ENCODE measurements around the gene FLNB. TPM values are rescaled to one million over a fixed set of nuclear protein-coding genes. Genes with fewer than 3 reads are reported as not detected.

FLNB gene
- total RNA-seq, 4 donors from 2014 or later: 116 to 533 (median 439) TPM

DNA sequence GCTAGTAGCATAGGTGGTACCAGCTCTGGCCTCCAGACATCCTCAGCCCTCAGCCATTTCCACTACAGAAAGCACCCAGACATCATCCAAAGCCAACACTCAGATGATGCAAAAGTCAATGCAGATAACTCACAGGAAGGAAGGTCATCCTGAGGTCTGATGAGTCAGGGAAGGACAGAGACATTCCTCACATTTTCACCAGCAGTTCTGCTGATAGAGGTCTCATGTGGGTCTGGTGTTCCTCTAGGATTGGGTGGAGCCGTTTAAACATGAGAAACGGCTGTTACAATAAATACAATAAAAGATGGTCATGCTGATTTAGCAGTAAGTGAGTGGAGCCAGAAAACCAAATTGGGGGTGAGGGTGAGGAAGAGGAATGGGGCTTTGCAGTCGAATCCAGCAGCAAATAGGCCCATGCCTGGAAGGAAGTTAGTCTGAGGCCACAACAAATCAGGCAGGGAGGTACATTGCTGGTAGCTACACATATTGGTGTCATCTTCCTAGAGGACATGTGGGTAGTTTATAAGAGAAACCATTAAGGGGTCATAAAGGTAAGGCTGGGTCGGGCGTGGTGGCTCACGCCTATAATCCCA is 33.3 kb upstream of the FLNB start:
- Histone ChIP-seq H3K27ac (peak overlapping the region in 3 of 4 donors; percentile 4 to 95 (median 94)), H3K27me3 (no peaks in the 10 kb centered on the region), H3K9me3 (no peaks in the 10 kb centered on the region), H3K4me3 (no peak overlapping the region), H3K36me3 (no peaks in the 10 kb centered on the region), H3K4me1 (peaks cover 0 to 62% (median 11%) of the 10 kb centered on the region in 4 donors)
- DNase-seq: no peak
- TF ChIP-seq POLR2A (IDR thresholded peaks at IDR 0.05): no peak
- TF ChIP-seq, protein P1, sequence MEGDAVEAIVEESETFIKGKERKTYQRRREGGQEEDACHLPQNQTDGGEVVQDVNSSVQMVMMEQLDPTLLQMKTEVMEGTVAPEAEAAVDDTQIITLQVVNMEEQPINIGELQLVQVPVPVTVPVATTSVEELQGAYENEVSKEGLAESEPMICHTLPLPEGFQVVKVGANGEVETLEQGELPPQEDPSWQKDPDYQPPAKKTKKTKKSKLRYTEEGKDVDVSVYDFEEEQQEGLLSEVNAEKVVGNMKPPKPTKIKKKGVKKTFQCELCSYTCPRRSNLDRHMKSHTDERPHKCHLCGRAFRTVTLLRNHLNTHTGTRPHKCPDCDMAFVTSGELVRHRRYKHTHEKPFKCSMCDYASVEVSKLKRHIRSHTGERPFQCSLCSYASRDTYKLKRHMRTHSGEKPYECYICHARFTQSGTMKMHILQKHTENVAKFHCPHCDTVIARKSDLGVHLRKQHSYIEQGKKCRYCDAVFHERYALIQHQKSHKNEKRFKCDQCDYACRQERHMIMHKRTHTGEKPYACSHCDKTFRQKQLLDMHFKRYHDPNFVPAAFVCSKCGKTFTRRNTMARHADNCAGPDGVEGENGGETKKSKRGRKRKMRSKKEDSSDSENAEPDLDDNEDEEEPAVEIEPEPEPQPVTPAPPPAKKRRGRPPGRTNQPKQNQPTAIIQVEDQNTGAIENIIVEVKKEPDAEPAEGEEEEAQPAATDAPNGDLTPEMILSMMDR (IDR thresholded peaks at IDR 0.05): no peak

DNA sequence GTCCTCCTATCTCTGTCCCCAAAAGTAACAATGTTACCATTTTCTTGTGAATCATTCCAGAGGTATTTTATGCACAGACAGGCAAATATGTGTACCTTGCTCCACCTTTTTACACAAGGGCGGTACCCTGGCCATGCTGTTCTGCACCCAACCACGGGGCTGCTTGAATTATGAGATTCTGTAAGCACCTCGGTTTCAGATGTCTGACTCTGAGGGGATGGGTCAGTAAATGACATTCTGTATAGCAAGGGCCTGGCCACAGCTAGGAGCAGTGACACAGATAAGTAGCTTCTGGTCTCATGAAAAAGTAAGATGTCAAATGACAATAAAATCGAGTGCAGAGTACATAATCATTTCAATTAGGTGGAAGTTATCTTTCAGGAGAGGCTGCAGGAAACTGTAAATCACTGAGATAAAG is 30.4 kb upstream of the FLNB start:
- TF ChIP-seq POLR2A (IDR thresholded peaks at IDR 0.05): peak in 1 of 2 donors; percentile 23
- TF ChIP-seq, protein P1 (IDR thresholded peaks at IDR 0.05): peak in 3 of 6 experiments; percentile 49 to 52 (median 49)
- DNase-seq: peak in 2 of 3 donors; percentile 69 to 75
- no peaks in the 10 kb centered on the region for H3K36me3 ChIP-seq
- H3K4me3 ChIP-seq: no peak overlapping the region
- peak overlapping the region in 3 of 4 donors; percentile 1 to 88 (median 60) for H3K27ac ChIP-seq
- no peaks in the 10 kb centered on the region for H3K27me3 ChIP-seq
- peaks cover 0 to 45% (median 8%) of the 10 kb centered on the region in 4 donors for H3K4me1 ChIP-seq
- H3K9me3 ChIP-seq: no peaks in the 10 kb centered on the region

DNA sequence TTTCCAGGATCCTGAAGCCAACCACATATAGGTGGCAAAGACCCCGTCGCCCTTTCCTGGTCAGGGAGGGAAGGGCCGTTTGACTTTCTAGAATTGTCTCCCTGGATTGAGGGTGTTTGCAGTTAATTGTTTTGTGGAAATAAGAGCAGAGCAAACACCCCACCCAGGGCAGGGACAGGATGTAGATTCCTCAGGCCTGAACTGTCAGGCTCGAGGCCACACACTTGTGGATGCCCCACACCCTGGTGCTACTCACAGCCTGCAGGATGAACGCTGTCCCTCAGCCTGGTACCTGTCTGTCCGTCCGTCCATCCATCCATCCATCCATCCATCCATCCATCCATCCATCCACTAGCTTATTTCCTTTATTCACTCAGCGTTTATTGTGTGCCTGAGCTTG is 29.9 kb upstream of the FLNB start:
- no peak overlapping the region for H3K4me3 ChIP-seq
- no peaks in the 10 kb centered on the region for H3K36me3 ChIP-seq
- peaks cover 0 to 46% (median 8%) of the 10 kb centered on the region in 4 donors for H3K4me1 ChIP-seq
- H3K27me3 ChIP-seq: no peaks in the 10 kb centered on the region
- TF ChIP-seq POLR2A (IDR thresholded peaks at IDR 0.05): no peak
- TF ChIP-seq, protein P1 (IDR thresholded peaks at IDR 0.05): no peak
- no peaks in the 10 kb centered on the region for H3K9me3 ChIP-seq
- peak in 1 of 3 donors; percentile 59 for DNase-seq
- peak overlapping the region in 3 of 4 donors; percentile 1 to 88 (median 60) for H3K27ac ChIP-seq

DNA sequence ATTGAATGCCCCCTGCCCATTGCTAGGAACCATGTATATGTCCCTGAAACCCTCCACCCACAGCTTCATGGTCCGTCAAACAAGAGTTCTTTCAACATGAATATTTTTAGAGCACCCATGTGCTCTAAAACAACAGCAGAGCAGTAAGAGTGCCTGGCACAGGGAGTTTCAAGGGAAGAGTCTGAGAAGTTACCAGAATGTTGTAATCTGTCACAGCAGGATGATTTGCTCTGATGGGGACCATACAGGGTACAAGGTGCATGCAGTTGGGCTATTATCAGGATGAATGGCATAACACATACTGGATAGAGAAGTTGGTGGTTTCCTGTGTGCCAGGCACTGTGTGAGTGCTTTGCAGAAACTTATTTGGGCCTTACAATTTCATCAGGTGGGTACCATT is 27.8 kb upstream of the FLNB start:
- Histone ChIP-seq H3K4me1 (peaks cover 0 to 41% (median 11%) of the 10 kb centered on the region in 4 donors), H3K27me3 (no peaks in the 10 kb centered on the region), H3K4me3 (no peak overlapping the region), H3K9me3 (no peaks in the 10 kb centered on the region), H3K36me3 (no peaks in the 10 kb centered on the region), H3K27ac (peak overlapping the region in 1 of 4 donors; percentile 16)
- TF ChIP-seq POLR2A (IDR thresholded peaks at IDR 0.05): no peak
- TF ChIP-seq, protein P1 (IDR thresholded peaks at IDR 0.05): no peak
- no peak for DNase-seq

DNA sequence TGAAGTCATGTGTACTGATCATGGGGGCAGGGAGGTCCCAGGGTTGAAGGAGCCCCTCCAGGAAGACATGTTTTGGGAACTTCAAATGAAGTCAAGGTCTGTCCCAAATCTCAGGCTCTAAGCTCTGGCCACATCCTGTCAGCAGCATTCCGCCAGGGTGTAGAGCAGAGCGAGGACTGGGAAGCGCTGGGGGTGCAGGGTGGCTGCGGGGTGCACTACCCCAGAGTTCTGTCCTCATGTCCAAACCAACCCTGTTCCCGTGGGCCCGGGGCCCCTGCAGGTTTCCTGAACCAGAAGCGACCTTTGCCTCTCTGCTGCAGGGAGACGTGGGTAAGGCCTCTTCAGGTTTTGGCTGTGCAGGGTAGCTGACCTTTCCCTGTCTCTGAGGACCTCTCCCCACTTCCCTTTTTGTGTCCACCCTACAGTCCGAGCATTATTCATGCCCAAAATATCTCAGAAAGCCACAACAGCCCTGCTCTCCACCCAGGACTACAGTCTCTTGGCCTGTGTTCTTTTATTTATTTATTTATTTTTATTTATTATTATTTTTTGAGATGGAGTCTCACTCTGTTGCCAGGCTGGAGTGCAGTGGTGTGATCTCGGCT is 26.6 kb upstream of the FLNB start:
- Histone ChIP-seq H3K36me3 (no peaks in the 10 kb centered on the region), H3K9me3 (no peaks in the 10 kb centered on the region), H3K27ac (no peak overlapping the region), H3K27me3 (no peaks in the 10 kb centered on the region), H3K4me3 (no peak overlapping the region), H3K4me1 (peaks cover 0 to 41% (median 11%) of the 10 kb centered on the region in 4 donors)
- DNase-seq: no peak
- TF ChIP-seq, protein P1 (IDR thresholded peaks at IDR 0.05): no peak
- no peak for TF ChIP-seq POLR2A (IDR thresholded peaks at IDR 0.05)

Measured in Peyer's patch (tissue), 4 donors.